GM06990 (cell line): ENCODE data around the gene GPR61.

Experiments used
- DNase-seq: peaks from one replicate; pipeline ENCODE4 v3.0.0-alpha.2; 2011; ENCODE audit not compliant: insufficient read length; ENCODE audit errors: extremely low read depth
- H3K27me3 ChIP-seq: replicated peaks from 2 replicates; pipeline ENCODE4 v1.6.0; 2011; ENCODE audit warnings: low read length; ENCODE audit not compliant: control insufficient read depth, insufficient read depth
- H3K36me3 ChIP-seq: 2 replicates; pipeline ENCODE4 v1.5.1; 2011; ENCODE audit warnings: low read length; ENCODE audit not compliant: control insufficient read depth, insufficient read depth
- H3K4me3 ChIP-seq: replicated peaks from 2 replicates; pipeline ENCODE4 v1.5.1; 2011; ENCODE audit warnings: low read depth, mild to moderate bottlenecking, control low read depth, low read length
- CTCF ChIP-seq: IDR thresholded peaks from 2 replicates; pipeline ENCODE4 v1.5.1; 2011; ENCODE audit warnings: low read length, control low read depth, mild to moderate bottlenecking, inconsistent platforms; ENCODE audit not compliant: insufficient read depth, poor library complexity, severe bottlenecking

The GPR61 gene

GRCh38 chr1:109586055-109586454, 46.4 kb downstream of the GPR61 start:
- no peak for TF ChIP-seq CTCF
- peaks cover 4% of the 10 kb centered on the region for H3K36me3 ChIP-seq
- H3K27me3 ChIP-seq = no peaks in the 10 kb centered on the region
- no peak overlapping the region for H3K4me3 ChIP-seq
- no peak for DNase-seq

DNA sequence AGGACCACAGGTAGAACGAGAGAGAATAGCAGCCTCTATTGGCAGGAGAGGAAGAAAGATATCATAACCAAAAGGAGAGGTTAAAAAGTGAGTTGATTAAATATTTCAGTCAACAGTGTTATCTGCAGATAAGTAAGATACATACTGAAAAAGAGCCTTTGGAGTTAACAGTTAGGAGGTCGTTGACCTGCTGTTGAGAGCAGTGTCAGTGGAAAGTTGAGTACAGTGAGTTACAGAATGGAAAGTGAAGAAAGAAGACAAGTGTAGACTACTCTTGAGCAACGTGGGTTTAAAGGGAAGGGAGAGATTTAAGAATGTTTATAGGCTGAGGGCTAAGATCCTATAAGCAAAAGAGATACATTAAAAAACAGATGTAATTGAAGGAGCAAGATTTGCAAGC, 49.5 kb downstream of the GPR61 start:
- Histone ChIP-seq H3K4me3 (no peak overlapping the region), H3K36me3 (peaks cover 5% of the 10 kb centered on the region), H3K27me3 (no peaks in the 10 kb centered on the region)
- DNase-seq = no peak
- no peak for TF ChIP-seq CTCF

DNA sequence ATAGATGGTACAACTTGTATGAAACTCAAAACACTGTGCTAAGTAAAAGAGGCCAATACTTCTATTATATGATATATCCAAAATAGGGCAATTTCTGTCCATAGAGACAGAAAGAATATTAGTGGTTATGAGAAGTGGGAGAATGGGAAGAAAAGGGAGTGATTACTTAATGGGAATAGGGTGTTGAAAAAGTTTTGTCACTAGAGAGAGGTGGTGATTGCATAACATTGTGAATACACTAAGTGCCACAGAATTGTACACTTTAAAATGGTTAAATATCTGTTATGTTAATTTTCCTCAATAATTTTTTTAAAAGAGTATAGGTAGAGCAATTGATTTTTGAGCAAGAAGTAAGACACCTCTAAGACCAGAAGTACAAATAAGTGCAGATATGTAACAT, 50.0 kb downstream of the GPR61 start:
- no peak for TF ChIP-seq CTCF
- Histone ChIP-seq H3K27me3 (no peaks in the 10 kb centered on the region), H3K4me3 (no peak overlapping the region), H3K36me3 (peaks cover 5% of the 10 kb centered on the region)
- DNase-seq = no peak

GRCh38 chr1:109592916-109593315, 53.2 kb downstream of the GPR61 start:
- Histone ChIP-seq H3K4me3 (no peak overlapping the region), H3K36me3 (peaks cover 1% of the 10 kb centered on the region), H3K27me3 (no peaks in the 10 kb centered on the region)
- TF ChIP-seq CTCF = no peak
- no peak for DNase-seq

- no peak overlapping the region for H3K4me3 ChIP-seq
- DNase-seq = no peak
- peaks cover 1% of the 10 kb centered on the region for H3K36me3 ChIP-seq
- H3K27me3 ChIP-seq = no peaks in the 10 kb centered on the region
- TF ChIP-seq CTCF = no peak
Observed at GRCh38 chr1:109595531-109595930, 55.9 kb downstream of the GPR61 start.
